Activated CD4-positive, CD25-positive, alpha-beta regulatory T cell treated with anti-CD3 and anti-CD28 coated beads, Interleukin-2, amount 50 U/mL, for 24 hours (primary cell): Measurements from ENCODE around the gene KAZN.
"Not testable (repeated sequence)": the region's sequence is repeated elsewhere in the genome, so short reads cannot be mapped to it uniquely, and the experiment has no call there.

ENCODE experiments used
- ATAC-seq, 2 donors: fragments of 150-1000 bp; cut with Tn5 transposase; one replicate each; pipeline ENCODE4 v1.10.0; 2021; ENCODE audit warnings: mild to moderate bottlenecking in 1 of 2, moderate library complexity in 1 of 2

KAZN gene

DNA sequence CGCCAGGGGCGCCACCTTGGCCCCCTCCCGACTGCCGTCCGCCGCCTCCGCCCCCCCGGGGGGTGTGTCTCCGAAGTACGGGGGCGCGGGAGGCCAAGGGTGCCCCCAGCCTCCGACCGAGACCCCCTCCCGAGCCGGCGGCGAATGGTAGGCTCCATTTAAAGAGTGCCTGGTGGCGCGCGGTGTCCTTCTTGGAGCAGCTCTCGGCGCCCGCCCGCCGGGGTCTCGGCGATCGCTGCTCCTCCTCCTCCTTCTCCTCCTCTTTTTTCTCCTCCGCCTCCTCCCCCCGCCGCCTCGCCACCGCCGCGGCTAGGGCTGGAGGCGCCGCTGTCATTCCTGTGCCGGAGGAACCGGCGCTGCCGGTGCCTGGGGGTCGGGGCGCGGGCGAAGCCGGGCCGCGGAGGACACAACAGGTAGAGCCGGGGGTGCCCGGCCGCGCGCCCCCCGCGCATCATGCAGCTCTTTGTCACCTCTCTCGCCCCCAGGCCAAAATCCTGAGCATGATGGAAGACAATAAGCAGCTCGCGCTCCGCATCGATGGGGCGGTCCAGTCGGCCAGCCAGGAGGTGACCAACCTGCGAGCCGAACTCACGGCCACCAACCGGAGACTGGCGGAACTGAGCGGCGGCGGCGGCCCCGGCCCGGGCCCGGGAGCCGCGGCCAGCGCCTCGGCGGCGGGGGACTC is at the start of gene KAZN:
Gene KAZN (plus strand): TSS at position 188 of the 685 bp plus-strand sequence.
- no peak for ATAC-seq

DNA sequence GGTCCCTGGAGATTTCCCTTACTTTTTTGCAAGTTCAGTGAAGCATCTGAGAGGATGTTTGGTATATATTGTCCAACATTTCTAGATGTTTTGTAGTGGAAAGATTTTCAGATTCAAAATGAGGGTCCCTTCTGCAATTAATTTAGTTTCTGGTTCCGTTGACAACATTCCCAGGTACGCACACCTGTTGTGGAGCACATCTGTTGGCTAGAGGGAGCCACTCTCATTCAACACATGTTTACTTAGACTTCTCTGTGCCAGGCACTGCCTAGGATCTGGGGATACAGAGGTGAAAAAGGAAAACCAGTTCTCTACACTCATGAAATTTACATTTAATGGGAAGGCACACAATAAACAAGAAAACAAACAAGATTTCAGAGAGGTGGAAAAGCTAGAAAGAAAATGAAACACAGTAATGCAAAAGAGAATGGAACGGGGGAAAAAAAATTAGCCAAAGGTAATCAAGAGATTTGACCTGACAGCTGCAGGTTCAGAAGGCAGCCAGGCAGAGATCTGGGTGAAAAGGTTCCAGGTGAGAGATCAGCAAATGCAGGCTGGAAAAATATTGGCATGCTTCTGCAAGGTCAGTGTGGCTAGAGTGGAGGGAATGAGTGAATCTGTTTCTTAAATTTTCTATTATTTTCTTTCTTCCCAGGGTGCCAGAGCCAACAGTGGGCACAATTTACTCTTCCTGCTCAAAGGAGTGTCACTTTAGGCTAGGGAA is 48.4 kb upstream of the KAZN start:
- no peak for ATAC-seq

DNA sequence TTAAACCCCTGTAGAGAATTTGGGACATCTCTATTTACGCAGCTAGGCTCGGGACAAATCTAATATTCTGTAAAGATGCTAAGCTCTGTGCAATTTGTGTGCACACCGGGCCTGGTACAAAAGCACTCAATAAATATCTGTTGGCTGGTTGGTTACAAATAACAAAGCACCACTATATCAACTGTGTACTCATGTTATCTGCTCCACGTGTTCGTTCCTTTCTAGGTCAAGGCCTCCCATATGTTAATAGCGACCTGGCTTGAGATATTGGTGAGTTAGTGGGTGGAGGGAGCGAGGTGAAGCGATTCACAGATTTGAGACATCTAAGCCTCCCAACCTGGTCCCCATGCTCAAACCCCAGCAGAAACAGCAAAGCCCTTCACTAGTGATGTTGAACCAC is 47.1 kb upstream of the KAZN start:
- ATAC-seq, result no peak

DNA sequence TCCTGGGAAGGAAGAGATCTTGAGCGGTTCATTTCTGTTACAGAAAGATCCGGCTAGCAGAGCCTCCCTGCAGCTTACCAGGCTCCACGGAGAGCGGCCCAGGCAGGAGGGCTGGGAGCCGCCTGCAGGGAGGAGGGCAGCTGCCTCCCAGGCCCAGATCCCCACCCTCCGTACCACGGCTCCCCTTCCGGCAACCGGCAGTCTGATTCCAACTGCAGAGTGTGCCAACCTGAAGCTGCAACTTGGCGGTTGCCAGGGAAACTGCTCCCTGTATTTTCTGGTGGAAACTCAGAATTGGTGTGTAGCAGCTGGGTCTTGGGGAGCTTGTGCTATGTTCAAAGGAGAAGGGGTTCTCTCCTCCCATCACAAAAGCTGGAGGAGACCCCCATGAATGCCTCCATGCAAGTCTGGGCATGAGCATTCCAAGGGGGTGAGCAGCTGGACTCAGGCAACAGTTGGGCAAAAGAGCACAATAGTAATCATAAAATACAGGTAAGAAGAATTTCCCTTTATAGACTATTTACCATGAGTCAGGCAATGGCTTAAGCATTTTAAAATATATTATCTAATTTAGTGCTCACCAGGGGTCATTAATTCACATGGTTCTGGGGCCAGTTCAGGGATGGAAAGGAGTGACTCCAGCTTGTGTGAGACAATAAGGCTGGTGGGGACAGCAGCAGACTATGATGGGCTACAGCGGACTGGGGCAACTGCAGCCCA is 46.1 kb upstream of the KAZN start:
- no peak for ATAC-seq

DNA sequence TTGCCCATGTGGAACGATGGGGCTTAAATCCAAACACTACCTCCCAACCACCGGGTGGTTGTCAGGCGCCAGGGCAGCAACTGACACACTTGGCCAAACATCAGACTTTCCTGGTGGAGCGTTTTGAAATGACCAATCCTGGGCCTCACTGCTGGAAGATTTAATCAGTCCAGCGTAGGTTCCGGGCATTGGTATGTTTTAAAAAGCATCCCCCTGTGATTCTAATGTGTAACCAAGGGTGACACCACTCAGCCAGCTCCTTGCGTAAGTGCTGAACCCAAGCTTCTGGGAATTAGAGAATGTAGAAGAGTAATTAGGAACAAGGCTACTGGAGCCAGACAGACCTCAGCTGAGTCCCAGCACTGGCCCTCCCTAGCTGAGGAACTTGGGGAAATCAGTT is 44.8 kb upstream of the KAZN start:
- no peak for ATAC-seq

DNA sequence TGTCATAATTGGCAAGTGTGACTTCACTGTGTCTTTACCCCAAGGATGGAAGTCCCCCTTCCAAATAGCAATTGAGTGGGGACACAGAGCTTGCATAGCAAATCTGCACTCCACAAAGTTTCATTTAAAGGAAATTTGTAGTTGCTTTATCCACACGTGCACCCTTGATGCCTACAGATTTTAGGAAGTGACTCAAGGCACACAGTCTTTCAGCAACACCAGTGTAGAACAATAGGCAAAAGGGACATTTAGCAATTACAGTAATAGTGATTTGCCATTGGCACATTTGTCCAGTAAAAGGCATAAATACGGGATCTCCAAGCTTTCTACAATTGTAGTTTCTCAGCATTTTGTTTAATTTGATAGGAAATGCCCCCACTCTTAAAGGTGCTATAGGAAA is 43.4 kb upstream of the KAZN start:
- no peak for ATAC-seq

DNA sequence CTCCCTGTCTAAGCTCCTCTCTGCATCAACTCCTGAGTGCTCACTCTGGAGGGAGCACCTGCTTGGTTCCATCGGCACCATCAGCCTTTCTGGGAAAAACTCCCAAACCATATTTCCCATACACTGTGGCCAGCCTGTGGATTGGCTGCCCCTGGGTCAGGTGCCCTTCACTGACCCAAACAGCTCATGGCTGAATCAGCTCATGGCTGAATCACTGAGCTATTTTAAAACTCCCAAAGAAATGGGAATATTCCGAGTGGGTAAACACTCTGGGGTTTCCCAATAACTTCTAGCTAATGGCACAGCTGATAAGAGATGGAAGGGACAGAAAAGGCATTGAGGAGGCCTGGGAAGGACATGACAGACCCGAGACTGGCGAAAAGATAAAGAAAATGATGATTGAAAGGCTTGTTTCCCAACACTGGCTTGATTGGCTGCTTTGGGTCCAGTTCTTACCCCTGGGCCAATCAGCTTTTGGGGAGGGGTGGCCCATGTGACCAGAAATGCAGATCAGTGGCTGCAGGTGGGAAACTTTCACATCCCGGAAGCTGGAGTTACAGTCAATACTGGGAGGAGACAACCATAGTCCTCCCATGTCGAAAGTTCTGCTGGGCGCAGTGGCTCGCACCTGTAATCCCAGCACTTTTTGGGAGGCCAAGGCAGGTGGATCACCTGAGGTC is 37.3 kb upstream of the KAZN start:
- no peak for ATAC-seq

DNA sequence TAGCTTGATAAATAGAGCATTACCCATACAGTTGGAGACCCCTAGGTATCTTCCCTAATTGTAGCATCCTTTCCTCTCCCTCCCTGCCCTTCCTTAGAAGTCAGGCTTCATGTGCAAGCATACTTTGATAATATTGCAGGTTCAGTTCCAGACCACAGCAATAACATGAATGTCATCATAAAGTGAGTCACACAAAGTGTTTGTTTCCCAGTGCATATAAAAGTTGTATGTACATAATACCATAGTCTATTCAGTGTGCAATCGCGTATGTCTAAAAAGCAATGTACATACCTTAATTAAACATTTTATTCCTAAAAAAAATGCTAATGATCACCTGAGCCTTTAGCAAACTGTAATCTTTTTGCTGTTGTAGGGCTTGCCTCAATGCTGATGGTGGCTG is 33.4 kb upstream of the KAZN start:
- no peak for ATAC-seq

DNA sequence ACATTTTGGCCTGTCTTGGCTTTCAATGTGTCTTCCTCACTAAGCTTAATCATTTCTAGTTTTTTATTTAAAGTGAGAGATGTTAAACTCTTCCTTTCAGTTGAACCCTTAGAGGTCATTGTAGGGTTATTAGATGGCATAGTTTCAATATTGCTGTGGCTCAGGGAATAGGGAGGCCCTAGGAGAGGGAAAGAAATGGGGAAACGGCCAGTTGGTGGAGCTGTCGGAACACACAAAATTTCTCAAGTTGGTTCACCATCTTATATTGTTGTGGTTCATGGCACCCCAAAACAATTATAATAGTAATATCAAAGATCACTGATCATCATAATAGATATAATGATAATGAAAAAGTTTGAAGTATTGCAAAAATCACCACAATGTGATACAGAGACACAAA is 31.4 kb upstream of the KAZN start:
- ATAC-seq, result no peak

DNA sequence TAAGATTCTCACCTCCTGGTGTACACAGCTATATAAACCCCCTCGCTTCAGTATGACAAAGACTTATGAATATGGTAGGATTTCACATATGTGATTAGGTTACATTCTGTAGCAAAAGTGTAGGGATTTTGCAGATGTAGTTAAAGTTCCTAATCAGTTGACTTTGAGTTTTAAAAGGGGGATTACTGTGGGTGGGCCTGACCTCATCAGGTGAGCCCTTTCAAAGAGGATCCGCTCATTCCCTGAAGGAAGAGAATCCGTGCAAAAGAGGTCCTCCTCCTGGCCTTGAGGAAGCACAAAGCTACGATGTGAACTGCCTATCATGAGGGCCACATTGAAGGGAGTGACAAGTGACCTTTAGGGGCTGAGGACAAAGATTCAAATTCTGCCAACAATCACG is 30.6 kb upstream of the KAZN start:
- ATAC-seq, result no peak

DNA sequence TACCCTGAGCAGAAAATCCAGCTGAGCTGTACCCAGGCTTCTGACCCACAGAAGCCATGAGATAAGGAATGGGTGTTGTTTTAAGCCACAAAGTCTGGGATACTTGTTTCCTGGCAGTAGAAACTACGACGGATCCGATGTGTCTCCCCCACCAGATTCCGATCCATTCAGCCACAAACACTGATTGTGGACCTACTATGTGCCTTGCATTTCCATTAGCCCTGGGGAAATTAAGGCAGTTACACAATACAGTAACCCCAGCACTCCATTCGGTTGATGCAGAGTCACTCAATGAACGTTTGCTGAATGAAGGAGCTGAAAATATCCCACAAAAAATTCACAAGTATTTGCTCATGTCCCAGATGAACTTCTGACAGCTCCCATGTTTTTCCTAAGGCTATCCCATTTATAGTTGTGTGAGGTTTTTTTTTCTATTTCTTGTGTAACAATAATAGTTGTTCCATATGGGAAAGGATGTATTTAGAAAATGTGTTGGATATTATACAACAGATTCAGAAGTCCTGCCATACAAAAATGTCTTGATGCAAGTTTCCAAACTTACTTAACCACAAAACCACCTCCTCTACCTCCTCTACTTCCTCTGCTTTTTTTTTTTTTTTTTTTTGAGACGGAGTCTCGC is 29.6 kb upstream of the KAZN start:
- no peak for ATAC-seq

DNA sequence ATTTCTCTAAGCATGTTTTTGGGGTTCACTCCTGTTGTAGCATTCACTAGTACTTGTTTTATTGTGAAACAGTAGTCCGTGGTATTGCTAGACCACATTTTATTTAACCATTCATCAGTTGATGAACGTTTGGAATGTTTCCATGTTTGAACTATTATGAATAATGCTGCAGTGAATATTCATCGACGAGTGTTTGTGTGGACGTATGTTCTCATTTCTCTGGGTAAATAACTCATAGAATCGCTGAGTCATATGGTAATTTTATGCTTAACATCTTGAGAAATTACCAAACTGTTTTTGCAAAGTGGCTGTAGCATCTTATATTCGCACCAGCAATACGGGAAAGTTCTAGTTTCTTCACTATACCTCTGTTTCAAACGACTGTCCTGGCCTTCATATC is 28.0 kb upstream of the KAZN start:
- ATAC-seq, result no peak

DNA sequence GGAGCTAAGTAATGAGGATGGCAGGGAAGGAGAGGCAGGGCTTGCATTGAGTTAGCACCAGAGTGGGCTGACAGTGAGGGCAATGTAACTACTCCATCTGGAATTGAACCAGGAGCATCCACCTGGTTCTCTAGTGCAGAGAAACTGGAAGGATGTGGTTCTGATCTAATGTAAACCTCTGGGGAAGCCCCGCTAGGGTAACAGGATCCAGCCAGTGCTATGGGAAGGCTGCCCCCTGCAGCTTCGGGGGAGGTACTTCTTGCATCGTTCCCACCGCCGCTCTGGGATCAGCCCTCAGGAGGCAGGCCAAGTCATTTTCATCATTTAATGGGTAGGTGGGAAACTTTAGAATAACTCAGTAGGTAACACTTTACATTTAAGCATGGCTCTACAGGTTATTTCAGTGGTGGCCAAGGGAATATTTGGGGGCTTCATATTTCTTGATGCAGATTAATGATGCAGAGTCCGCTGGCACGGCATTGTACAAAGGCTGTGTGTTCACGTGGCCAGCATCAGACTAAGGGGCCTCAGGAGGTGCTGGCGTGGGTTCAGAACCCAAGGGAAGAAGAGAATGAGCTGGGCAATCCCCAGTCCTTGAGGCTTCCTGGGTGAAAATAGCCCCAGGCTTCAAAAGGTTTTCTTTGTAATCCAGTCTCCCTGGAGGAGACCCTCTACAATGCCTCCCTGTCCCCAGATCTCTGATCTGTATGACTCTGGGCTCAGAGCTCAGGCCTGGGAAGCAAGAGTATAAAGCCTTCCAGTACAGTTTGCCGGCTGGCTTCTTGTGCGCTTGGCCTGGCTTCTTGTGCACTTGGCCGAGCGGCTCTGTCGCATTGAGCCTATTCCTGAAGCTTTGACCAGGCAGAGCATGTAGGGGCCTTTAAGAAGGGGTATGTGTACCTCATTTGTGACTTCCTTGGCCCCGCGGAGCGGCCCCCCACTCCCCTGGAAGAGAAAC is 26.4 kb upstream of the KAZN start:
- no peak for ATAC-seq

DNA sequence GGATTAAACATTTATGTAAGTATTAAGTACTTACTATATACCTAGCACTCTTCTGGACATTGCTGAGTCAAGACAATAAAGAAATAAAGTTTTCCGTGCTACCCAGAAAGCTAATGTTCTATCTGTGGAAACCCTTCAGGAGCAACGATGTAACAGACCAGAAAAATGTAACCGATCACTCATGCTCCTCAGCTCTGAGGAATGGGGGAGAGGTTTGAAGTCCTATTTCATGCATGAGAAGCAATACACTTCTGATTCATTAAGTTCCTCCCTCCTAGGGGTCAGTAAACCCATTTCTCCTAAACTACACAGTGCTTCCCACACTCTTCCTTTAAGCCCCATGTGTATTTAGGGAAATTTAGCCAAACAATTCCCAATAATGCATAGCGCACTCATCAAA is 25.6 kb upstream of the KAZN start:
- ATAC-seq, result no peak

DNA sequence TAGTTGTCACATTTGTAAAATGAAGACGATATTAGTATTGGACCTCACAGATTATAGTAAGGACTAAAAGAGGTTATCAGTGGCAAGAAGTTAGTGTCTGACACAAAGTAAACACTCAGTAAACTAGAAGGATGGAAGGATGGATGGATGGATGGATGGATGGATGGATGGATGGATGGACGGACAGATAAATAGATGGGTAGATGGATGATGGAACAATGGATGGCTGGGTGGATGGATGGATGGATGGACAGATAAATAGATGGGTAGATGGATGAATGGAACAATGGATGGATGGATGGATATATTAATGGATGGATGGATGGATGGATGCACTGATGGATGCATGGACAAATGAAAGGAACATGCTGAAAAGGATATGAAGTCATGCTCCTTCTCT is 22.3 kb upstream of the KAZN start:
- no peak for ATAC-seq

DNA sequence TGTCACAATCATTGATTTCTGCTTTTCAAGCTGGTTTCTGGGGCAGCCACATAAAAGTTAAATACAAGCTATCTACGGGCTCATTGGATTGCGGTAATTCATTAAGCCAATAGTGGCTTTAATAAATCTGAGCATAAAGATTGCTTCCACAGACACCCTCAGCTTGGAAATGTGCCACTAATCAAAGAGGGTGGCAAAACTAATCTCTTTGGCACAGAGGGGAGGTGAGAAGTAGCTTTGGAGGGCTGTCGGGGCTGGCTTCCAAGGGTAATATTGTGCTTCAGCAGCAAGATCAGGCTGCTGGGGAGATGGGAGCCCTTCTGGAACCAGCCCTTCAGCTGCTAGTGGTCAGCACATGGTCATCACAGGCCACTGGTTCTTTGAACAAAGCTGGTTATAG is 21.2 kb upstream of the KAZN start:
- no peak for ATAC-seq

DNA sequence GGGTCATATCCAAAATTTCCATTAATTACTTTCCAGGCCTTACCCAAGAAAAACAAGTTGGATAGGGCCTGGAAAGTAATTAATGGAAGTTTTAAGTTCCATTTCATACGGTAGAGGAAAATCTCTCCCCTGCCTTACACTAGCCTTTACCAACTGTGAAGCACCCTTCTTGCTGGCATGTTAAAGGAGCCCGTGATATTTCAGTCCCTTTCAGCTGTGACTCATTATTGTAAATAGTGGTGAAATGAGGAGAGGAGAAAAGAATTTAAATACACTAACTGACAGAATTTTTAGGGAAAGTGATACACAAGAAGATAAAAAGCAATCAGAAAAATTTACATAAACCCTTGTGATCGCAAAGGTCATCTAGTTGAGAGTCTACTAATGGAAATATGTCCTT is 20.3 kb upstream of the KAZN start:
- no peak for ATAC-seq

DNA sequence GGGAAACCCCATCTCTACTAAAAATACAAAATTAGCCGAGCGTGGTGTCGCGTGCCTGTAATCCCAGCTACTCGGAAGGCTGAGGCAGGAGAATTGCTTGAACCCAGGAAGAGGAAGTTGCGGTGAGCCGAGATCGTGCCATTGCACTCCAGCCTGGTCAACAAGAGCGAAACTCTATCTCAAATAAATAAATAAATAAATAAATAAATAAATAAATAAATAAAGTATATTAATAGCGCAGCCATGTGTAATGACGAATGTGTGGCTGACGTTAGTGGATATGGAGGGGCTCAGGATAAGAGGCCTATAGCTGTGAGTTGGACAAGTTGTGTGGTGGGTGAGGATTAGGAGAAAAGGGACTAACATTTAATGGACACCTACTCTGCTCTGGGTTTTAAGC is 18.2 kb upstream of the KAZN start:
- not testable (repeated sequence) for ATAC-seq

DNA sequence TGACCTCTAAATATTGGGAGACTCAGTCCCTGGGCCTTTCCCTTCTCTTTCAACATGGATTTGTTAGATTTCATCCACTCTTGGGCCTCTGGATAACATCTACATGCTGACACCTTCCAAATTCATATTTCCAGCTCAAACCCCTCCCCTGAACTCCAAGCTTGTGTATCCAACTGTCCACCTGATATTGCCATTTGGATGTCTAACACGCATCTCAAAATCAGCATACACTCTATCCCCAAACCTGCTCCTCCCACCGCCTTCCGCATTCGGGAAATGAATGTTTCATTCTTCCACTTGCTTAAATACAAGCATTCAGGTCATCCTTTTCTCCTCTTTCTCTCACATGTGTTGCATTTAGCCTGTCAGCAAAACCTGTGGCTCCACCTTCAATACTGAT is 17.5 kb upstream of the KAZN start:
- ATAC-seq, result no peak

DNA sequence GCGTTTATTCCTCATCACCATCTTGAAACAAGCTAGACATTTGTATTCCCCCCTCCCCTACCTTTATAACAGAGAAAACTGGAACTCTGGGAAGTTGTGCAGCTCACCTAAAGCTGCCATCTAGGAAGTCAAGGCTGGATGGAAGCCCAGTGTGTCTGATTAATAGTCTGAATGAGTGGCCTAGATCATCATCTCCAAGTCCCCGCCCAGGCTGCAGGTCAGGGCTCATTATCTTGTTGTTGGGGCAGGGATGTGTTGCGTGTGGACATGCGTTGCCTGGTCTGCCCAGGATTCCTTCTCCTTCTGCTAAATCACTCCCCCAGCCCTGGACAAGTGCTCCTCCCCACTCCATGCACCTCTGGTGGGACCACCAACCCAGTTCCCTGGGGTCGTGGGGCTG is 14.7 kb upstream of the KAZN start:
- ATAC-seq, result no peak

DNA sequence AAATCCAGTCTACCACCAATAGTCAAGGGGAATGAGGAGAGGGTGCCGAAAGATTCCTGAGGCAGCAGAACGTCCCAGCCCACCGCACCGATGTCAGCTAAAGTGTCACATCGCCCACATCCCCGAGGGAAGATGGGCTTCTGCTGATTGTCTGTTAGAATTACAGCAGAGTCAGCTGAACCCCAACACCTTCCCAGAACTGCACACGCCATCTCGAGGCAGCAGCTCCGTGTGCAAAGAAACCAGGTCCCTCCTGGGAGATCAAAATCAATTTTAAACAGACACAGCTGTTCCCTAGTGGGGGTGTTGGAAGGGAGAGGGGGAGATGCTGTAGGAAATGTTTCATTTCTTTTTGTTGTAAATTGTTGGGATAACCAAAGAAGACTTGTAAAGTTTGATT is 12.8 kb upstream of the KAZN start:
- no peak for ATAC-seq
